Neural cell (in vitro differentiated cells): ENCODE results near the gene ST6GALNAC4. TPM values are rescaled to one million over a fixed set of nuclear protein-coding genes. Genes with fewer than 3 reads are reported as not detected.

Source experiments
- H2AFZ ChIP-seq: fragments of 200-600, 300-800 bp; sonication (generic), shearing (Covaris generic); 2 replicates; pipeline ENCODE4 v1.6.0; 2014; ENCODE audit warnings: low read depth, mild to moderate bottlenecking, antibody characterized with exemption, low read length, moderate library complexity
- H3F3A ChIP-seq: fragments of 200-600 bp; shearing (Covaris generic); 2 replicates; pipeline ENCODE4 v1.6.1; 2016; ENCODE audit warnings: mild to moderate bottlenecking, moderate library complexity, mixed read lengths, antibody characterized with exemption, low read length; ENCODE audit not compliant: insufficient read depth, poor library complexity, severe bottlenecking
- H3K27ac ChIP-seq: fragments of 200-600, 300-800 bp; sonication (generic), shearing (Covaris generic); 2 replicates; pipeline ENCODE4 v1.5.1; 2014; ENCODE audit warnings: mild to moderate bottlenecking, low read length, moderate library complexity
- H3K27me3 ChIP-seq: fragments of 300-800, 200-600 bp; sonication (generic), shearing (Covaris generic); 2 replicates; pipeline ENCODE4 v1.6.0; 2014; ENCODE audit warnings: mild to moderate bottlenecking, low read depth, low read length, moderate library complexity; ENCODE audit not compliant: insufficient read depth
- H3K36me3 ChIP-seq: fragments of 300-800, 200-600 bp; sonication (generic), shearing (Covaris generic); 2 replicates; pipeline ENCODE4 v1.5.1; 2014; ENCODE audit warnings: mild to moderate bottlenecking, antibody characterized with exemption, low read length, moderate library complexity; ENCODE audit not compliant: insufficient read depth
- H3K4me2 ChIP-seq: fragments of 300-800, 200-600 bp; sonication (generic), shearing (Covaris generic); 2 replicates; pipeline ENCODE4 v1.6.0; 2014; ENCODE audit warnings: mild to moderate bottlenecking, low read length
- H3K4me3 ChIP-seq: fragments of 300-800, 200-600 bp; sonication (generic), shearing (Covaris generic); 2 replicates; pipeline ENCODE4 v1.5.1; 2014; ENCODE audit warnings: mild to moderate bottlenecking, low read length, moderate library complexity
- H3K79me2 ChIP-seq: fragments of 200-600 bp; shearing (Covaris generic); replicated peaks from 2 replicates; pipeline ENCODE4 v1.6.0; 2014; ENCODE audit warnings: mild to moderate bottlenecking, low read length, moderate library complexity; ENCODE audit not compliant: insufficient read depth
- H3K9ac ChIP-seq: fragments of 300-800, 200-600 bp; sonication (generic), shearing (Covaris generic); 2 replicates; pipeline ENCODE4 v1.6.1; 2016; ENCODE audit warnings: mild to moderate bottlenecking, low read length, mixed read lengths
- H3K9me2 ChIP-seq: fragments of 200-600 bp; shearing (Covaris generic); 2 replicates; pipeline ENCODE4 v1.6.1; 2016; ENCODE audit warnings: mild to moderate bottlenecking, low read length, mixed read lengths; ENCODE audit not compliant: insufficient read depth
- H3K9me3 ChIP-seq: fragments of 200-600, 300-800 bp; sonication (generic), shearing (Covaris generic); 2 replicates; pipeline ENCODE4 v1.6.1; 2016; ENCODE audit warnings: mild to moderate bottlenecking, mixed run types, low read length, moderate library complexity, mixed read lengths
- H4K20me1 ChIP-seq: fragments of 200-600 bp; shearing (Covaris generic); 2 replicates; pipeline ENCODE4 v1.6.1; 2016; ENCODE audit warnings: mild to moderate bottlenecking, mixed run types; ENCODE audit not compliant: insufficient read depth
- CTCF ChIP-seq: fragments of 450-650 bp; IDR thresholded peaks from 2 replicates; pipeline ENCODE4 v1.5.1; 2014; ENCODE audit warnings: antibody characterized with exemption, mild to moderate bottlenecking, moderate library complexity; ENCODE audit not compliant: poor library complexity, severe bottlenecking
- EP300 ChIP-seq: fragments of 450-650 bp; conservative IDR thresholded peaks from 2 replicates; pipeline ENCODE4 v1.6.1; 2014; ENCODE audit warnings: antibody characterized with exemption, mild to moderate bottlenecking, moderate library complexity; ENCODE audit not compliant: poor library complexity, severe bottlenecking
- EZH2 ChIP-seq: fragments of 200-600, 300-800 bp; shearing (Covaris generic), sonication (generic); IDR thresholded peaks from 2 replicates; pipeline ENCODE4 v1.6.1; 2014; ENCODE audit warnings: antibody characterized with exemption, low read length, borderline replicate concordance, mild to moderate bottlenecking; ENCODE audit not compliant: insufficient read depth, poor library complexity, severe bottlenecking
- MXI1 ChIP-seq: fragments of 450-650 bp; conservative IDR thresholded peaks from 2 replicates; pipeline ENCODE4 v1.6.1; 2014; ENCODE audit warnings: antibody characterized with exemption, mild to moderate bottlenecking; ENCODE audit not compliant: poor library complexity, severe bottlenecking
- POLR2AphosphoS5 ChIP-seq: IDR thresholded peaks from 2 replicates; pipeline ENCODE4 v1.6.1; 2012
- RAD21 ChIP-seq: fragments of 450-650 bp; conservative IDR thresholded peaks from 2 replicates; pipeline ENCODE4 v1.6.1; 2014; ENCODE audit warnings: antibody characterized with exemption, mild to moderate bottlenecking, moderate library complexity
- REST ChIP-seq: IDR thresholded peaks from 2 replicates; pipeline ENCODE4 v1.6.1; 2012; ENCODE audit warnings: borderline replicate concordance
- SMC3 ChIP-seq: fragments of 450-650 bp; conservative IDR thresholded peaks from 2 replicates; pipeline ENCODE4 v1.6.1; 2014; ENCODE audit warnings: antibody characterized with exemption, mild to moderate bottlenecking, moderate library complexity; ENCODE audit not compliant: poor library complexity
- TAF1 ChIP-seq: IDR thresholded peaks from 2 replicates; pipeline ENCODE4 v1.6.1; 2012; ENCODE audit warnings: low read depth
- polyA plus RNA-seq: library from polyadenylated mRNA; depleted of rRNA; stranded (reverse); fragments of >200 nt; gene quantifications from 2 replicates; pipeline ENCODE4 v1.2.3, GENCODE V29; 2014

ST6GALNAC4 gene
- polyA plus RNA-seq, 1 donor from 2014 or later = 5.9 TPM

- no peaks in the 10 kb centered on the region for H3K9me2 ChIP-seq
- H2AFZ ChIP-seq = no peak overlapping the region
- no peaks in the 10 kb centered on the region for H3K27me3 ChIP-seq
- H3K9me3 ChIP-seq = no peaks in the 10 kb centered on the region
- H3F3A ChIP-seq = no peaks in the 10 kb centered on the region
- peaks cover 7% of the 10 kb centered on the region for H3K79me2 ChIP-seq
- TF ChIP-seq RAD21 = no peak
- H3K4me2 ChIP-seq = no peak overlapping the region
- no peaks in the 10 kb centered on the region for H3K36me3 ChIP-seq
- H3K4me3 ChIP-seq = no peak overlapping the region
- no peak overlapping the region for H3K9ac ChIP-seq
- H4K20me1 ChIP-seq = no peaks in the 10 kb centered on the region
- H3K27ac ChIP-seq = no peak overlapping the region
Measured at GRCh38 chr9:127880143-127880542, 36.7 kb downstream of the ST6GALNAC4 start.

GRCh38 chr9:127878652-127879390, 38.0 kb downstream of the ST6GALNAC4 start:
- Histone ChIP-seq H3K9me3 (no peaks in the 10 kb centered on the region), H2AFZ (no peak overlapping the region), H3K27ac (no peak overlapping the region), H3K79me2 (peaks cover 7% of the 10 kb centered on the region), H3K4me2 (no peak overlapping the region), H3K36me3 (no peaks in the 10 kb centered on the region), H3K27me3 (no peaks in the 10 kb centered on the region), H4K20me1 (no peaks in the 10 kb centered on the region), H3K9me2 (no peaks in the 10 kb centered on the region), H3F3A (no peaks in the 10 kb centered on the region), H3K9ac (no peak overlapping the region), H3K4me3 (no peak overlapping the region)
- TF ChIP-seq MXI1 (no peak), SMC3 (no peak)

- Histone ChIP-seq H3K9me3 (no peaks in the 10 kb centered on the region), H3K9ac (peak overlapping the region; percentile 87), H3K27ac (no peak overlapping the region), H3K4me3 (peak overlapping the region; percentile 73), H3K4me2 (peak overlapping the region; percentile 38), H4K20me1 (no peaks in the 10 kb centered on the region), H3K79me2 (peaks cover 7% of the 10 kb centered on the region), H3K36me3 (no peaks in the 10 kb centered on the region), H3K9me2 (no peaks in the 10 kb centered on the region), H2AFZ (peak overlapping the region; percentile 93), H3F3A (no peaks in the 10 kb centered on the region), H3K27me3 (no peaks in the 10 kb centered on the region)
- TF ChIP-seq CTCF = no peak
- no peak for TF ChIP-seq MXI1
- TF ChIP-seq REST = no peak
- TF ChIP-seq RAD21 = no peak
- no peak for TF ChIP-seq POLR2AphosphoS5
- no peak for TF ChIP-seq EZH2
- no peak for TF ChIP-seq TAF1
- no peak for TF ChIP-seq EP300
- TF ChIP-seq SMC3 = no peak
Measured at GRCh38 chr9:127878001-127878651, 38.7 kb downstream of the ST6GALNAC4 start.
